Lower lobe of right lung (tissue), 2 donors: ENCODE results near the gene PAAF1. TPM values are rescaled to one million over a fixed set of nuclear protein-coding genes. Genes with fewer than 3 reads are reported as not detected.
"Not testable (repeated sequence)": the region's sequence is repeated elsewhere in the genome, so short reads cannot be mapped to it uniquely, and the experiment has no call there.

Experiments
- ATAC-seq, 2 donors: fragments of 200-7000 bp; cut with Tn5 transposase; one replicate each; pipeline ENCODE4 v1.9.1; 2020 to 2022; ENCODE audit warnings: mild to moderate bottlenecking in 2 of 2, moderate library complexity in 2 of 2
- DNase-seq: peaks from one replicate; pipeline ENCODE4 v3.0.0-alpha.2; 2020
- H3K27ac ChIP-seq: fragments of 200-600 bp; one replicate; pipeline ENCODE4 v1.8.0; 2022
- H3K27me3 ChIP-seq: fragments of 200-600 bp; one replicate; pipeline ENCODE4 v1.8.0; 2022; ENCODE audit warnings: low read depth
- H3K36me3 ChIP-seq: fragments of 200-600 bp; one replicate; pipeline ENCODE4 v1.8.0; 2022; ENCODE audit warnings: mild to moderate bottlenecking
- H3K4me1 ChIP-seq: fragments of 200-600 bp; one replicate; pipeline ENCODE4 v1.8.0; 2022
- H3K4me3 ChIP-seq: fragments of 200-600 bp; one replicate; pipeline ENCODE4 v1.8.0; 2022; ENCODE audit warnings: mild to moderate bottlenecking
- H3K9me3 ChIP-seq: fragments of 200-600 bp; one replicate; pipeline ENCODE4 v1.8.0; 2022
- CTCF ChIP-seq: fragments of 200-600 bp; IDR thresholded peaks from one replicate; pipeline ENCODE4 v1.8.0; 2022; ENCODE audit warnings: antibody characterized with exemption, mild to moderate bottlenecking
- intact Hi-C: fragments of 100-400 bp; cut with DNase I; formaldehyde crosslinking; loops from one replicate; pipeline ENCODE4 v1.11.0; 2022
- total RNA-seq: library from RNA; stranded (reverse); fragmentation: NEBNext Ultra II Directional; extraction: Animal tissue kit (Norgen Biotek cat#: 25700); gene quantifications from one replicate; pipeline ENCODE4 v1.2.1, GENCODE V29; 2021
- donor health status: DM: no; HTN: yes; CAD: no; lungs with severe emphysema.

PAAF1 gene
- total RNA-seq, 1 donor from 2014 or later = 15.2 TPM

- DNase-seq (no peak), ATAC-seq (no peak)
- no peaks in the 10 kb centered on the region for H3K9me3 ChIP-seq
- peaks cover 63% of the 10 kb centered on the region for H3K36me3 ChIP-seq
- H3K4me3 ChIP-seq = no peak overlapping the region
- no peaks in the 10 kb centered on the region for H3K4me1 ChIP-seq
- intact Hi-C loops = no loop called here
- no peak overlapping the region for H3K27ac ChIP-seq
- TF ChIP-seq CTCF = no peak
- no peaks in the 10 kb centered on the region for H3K27me3 ChIP-seq
Measured at GRCh38 chr11:73931951-73932350, 55.2 kb downstream of the PAAF1 start.

DNA sequence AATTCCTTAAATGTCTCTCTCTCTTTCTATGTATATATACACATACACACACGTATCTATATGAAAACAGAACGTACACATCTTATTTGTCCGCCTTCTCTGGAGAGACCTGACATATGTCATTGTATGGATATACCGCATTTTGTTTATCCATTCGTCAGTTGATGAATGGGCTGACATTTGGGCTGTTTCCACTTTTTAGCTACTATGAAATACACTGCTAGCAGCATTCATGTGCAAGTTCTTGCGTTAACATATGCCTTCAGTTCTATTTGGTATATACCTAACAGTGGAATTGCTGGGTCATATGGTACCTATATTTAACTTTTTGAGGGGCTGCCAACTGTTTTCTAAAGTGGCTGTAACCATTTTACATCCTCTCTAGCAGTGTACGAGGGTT lies 56.0 kb downstream of the PAAF1 start:
- Histone ChIP-seq H3K27ac (no peak overlapping the region), H3K9me3 (no peaks in the 10 kb centered on the region), H3K36me3 (peaks cover 55% of the 10 kb centered on the region), H3K4me3 (no peak overlapping the region), H3K4me1 (no peaks in the 10 kb centered on the region), H3K27me3 (no peaks in the 10 kb centered on the region)
- no peak for TF ChIP-seq CTCF
- intact Hi-C loops = no loop called here
- DNase-seq (no peak), ATAC-seq (no peak)

GRCh38 chr11:73936047-73936446 lies 59.2 kb downstream of the PAAF1 start:
- DNase-seq, intact Hi-C loops, H3K9me3 ChIP-seq, H3K4me1 ChIP-seq, ATAC-seq, H3K4me3 ChIP-seq, H3K27me3 ChIP-seq, H3K27ac ChIP-seq: not testable (repeated sequence)
- peaks cover 22% of the 10 kb centered on the region for H3K36me3 ChIP-seq

- Histone ChIP-seq H3K27ac (no peak overlapping the region), H3K27me3 (no peaks in the 10 kb centered on the region), H3K9me3 (no peaks in the 10 kb centered on the region), H3K36me3 (peaks cover 7% of the 10 kb centered on the region), H3K4me3 (no peak overlapping the region), H3K4me1 (no peaks in the 10 kb centered on the region)
- intact Hi-C loops = no loop called here
- DNase-seq (no peak), ATAC-seq (no peak)
- TF ChIP-seq CTCF = no peak
Measured at GRCh38 chr11:73939096-73939495, 62.3 kb downstream of the PAAF1 start.

- Histone ChIP-seq H3K4me1 (no peaks in the 10 kb centered on the region), H3K9me3 (no peaks in the 10 kb centered on the region), H3K4me3 (no peak overlapping the region), H3K36me3 (no peaks in the 10 kb centered on the region), H3K27me3 (no peaks in the 10 kb centered on the region), H3K27ac (no peak overlapping the region)
- DNase-seq (no peak), ATAC-seq (no peak)
- no peak for TF ChIP-seq CTCF
- intact Hi-C loops = no loop called here
Measured at GRCh38 chr11:73940801-73941570, 64.2 kb downstream of the PAAF1 start.

DNA sequence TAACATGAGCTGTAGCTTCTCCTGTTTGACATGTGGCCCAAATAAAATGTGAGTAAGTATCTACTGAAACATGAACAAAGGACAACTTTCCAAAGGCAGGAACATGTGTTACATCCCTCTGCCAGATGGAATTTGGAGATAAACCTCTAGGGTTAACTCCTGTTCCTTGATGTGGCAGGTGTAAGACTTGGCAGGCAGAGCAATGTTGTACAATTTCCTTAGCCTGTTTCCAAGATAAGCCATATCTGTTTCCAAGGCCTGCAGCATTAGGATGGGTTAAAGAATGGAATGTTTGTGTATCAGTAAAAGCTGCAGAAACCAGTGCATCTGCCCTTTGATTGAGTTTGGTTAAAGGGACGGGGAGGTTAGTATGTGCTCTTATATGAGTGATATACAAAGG lies 65.2 kb downstream of the PAAF1 start:
- H3K27me3 ChIP-seq = no peaks in the 10 kb centered on the region
- DNase-seq = no peak
- H3K27ac ChIP-seq = no peak overlapping the region
- TF ChIP-seq CTCF = no peak
- H3K9me3 ChIP-seq = no peaks in the 10 kb centered on the region
- H3K36me3 ChIP-seq = no peaks in the 10 kb centered on the region
- no peak for ATAC-seq
- no peak overlapping the region for H3K4me3 ChIP-seq
- intact Hi-C loops = no loop called here
- H3K4me1 ChIP-seq = no peaks in the 10 kb centered on the region
